T1000 (cell line): Measurements from ENCODE around the gene ASXL1.
"Not testable (repeated sequence)": the region's sequence is repeated elsewhere in the genome, so short reads cannot be mapped to it uniquely, and the experiment has no call there.

Experiments
- DNase-seq: peaks from one replicate; lab custom pipeline; 2025; ENCODE audit warnings: mixed read lengths; lab: John Stamatoyannopoulos, UW

ASXL1 gene

DNA sequence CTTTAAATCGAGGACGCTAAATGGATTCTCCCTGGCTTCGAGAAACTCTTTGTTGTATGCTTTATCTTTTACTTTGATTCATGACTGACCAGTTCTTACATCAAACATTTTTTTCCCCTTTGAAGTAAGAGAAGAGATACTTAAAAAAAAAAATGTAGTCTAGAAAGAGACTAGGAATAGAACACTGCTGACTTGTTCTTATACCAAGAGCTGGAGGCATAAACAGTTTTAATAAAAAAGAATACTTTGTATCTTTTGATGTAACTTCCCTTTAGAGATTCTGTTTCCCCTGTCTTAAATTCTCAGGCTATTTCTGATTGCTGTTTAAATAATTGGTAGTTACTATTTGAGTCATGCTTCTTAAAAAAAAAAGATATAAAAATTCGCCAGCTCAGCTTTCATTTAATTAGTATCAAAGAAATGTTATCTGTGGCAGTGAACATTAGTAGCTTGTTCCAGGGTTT lies 4.8 kb downstream of the ASXL1 start:
- no peak for DNase-seq

DNA sequence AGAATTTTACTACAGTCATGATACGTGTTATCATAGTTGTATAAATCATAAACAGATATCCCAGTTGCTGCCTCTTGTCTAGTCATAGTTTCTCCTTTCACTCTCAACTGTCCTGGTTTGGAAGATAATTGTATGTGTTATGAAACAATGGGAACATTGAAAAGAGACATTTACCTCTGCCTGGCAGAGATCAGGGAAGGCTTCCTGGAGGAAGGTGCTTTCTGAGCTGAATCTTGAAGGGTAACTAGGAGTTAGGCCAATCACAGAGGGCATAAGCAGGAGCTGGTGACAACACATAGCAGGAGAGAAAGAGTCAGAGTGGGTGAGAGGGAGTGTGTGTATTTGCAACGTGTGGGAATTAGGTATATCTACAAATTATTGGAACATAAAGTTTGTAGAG lies 5.4 kb downstream of the ASXL1 start:
- no peak for DNase-seq

DNA sequence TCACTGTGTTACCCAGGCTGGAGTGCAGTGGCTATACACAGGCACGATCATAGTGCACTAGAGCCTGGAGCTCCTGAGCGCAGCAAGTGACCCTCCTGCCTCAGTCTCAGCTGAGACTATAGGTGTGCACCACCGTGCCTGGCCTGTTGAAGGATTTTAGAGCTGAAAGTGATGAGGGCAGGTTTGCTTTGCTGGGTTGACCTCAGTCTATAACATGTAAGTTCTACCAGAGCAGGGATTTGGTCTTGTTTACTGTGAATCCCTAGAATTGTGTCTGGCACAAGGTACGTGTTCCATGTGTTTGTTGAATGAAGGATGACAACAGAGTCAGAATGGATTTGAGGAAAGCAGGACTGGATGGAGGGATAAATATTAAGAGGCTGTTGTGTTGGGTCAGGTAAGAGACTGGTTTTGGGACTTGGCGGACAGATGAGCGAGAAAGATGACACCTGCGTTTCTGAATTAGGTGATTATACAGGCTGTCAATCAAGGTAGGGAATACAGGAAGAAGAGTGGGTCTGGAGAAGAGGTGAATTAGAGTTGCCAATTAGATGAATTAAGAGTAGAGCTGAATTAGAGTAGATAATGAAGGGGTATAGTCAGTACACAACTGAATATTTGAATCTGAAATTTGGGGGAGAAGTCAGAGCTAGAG lies 6.5 kb downstream of the ASXL1 start:
- no peak for DNase-seq

DNA sequence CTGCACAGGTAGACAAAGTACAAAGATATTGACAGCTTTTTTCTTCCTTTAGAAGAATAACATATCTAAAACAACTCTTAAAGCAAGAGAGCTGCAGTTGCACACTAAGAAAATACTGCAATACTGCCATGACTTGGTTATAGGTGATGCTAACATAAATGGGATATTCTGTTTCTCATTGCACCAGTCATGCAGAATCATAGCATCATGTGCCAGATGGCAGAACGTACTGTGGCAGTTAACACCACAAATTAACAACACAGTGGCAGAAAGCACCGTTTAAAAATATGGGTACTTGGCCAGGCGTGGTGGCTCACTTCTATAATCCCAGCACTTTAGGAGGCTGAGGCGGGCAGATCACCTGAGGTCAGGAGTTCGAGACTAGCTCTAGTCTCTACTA lies 7.4 kb downstream of the ASXL1 start:
- no peak for DNase-seq

DNA sequence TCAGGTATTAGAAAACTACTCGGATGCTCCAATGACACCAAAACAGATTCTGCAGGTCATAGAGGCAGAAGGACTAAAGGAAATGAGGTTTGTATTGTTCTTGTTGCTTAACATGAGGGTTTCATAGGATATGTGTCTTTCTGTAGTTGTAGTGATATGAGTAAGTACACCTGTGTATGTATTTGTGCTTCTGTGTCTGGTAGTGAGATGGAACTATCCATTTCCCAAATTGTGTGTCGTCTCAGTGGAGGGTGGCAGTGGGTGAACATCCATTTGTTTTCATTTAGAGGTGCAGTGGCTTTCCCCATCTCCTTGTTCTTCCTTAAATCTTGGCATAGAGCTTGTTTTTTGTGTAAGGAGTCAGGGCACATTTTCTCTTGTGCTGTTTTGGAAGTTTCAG lies 8.2 kb downstream of the ASXL1 start:
- no peak for DNase-seq

DNA sequence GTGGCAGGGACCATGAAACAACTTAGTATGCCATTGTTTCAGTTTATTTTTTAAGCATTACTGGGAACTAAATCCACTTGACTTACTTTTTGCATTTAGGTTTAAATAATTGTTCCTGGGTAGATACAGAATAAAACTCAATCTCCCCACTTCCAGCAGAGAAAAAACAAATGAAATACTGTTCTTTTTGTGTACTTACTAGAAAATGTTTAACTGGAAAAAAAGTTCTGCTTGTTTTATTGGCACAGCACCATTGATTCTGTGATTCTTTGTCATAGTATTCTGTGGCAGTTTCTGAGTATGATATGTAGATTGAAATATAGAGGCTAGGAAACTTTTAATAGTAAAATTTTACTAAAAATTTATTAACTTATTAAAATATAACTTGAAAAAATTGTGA lies 10.2 kb downstream of the ASXL1 start:
- no peak for DNase-seq

DNA sequence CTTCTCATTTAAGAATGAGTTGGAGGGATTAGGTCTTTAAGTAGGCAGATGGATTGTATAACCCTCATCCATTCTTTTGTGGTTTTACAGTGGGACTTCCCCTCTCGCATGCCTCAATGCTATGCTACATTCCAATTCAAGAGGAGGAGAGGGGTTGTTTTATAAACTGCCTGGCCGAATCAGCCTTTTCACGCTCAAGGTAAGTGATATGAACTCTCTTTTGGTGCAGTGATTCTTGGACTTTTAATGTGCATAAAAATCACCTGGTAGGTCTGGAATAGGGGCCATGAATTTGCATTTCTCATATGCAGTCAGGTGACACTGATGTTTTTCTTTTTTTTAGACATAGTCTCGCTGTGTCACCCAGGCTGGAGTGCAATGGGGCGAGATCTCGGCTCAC lies 10.8 kb downstream of the ASXL1 start:
- DNase-seq = no peak

DNA sequence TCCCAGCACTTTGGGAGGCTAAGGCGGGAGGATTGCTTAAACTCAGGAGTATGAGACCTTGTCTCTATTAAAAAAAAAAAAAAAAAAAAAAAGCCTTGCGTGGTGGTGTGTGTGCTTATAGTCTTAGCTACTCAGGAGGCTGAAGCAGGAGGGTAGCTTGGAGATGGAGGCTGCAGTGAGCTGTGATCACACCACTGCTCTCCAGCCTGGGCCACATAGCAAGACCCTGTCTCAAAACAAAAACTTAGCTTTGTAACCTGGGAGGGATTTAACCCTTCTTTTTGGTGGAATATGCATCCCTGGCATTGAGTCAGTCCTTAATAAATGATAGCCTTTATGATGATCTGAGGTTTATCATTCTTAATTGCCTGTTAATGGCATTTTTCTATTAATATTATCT lies 12.8 kb downstream of the ASXL1 start:
- DNase-seq = no peak

DNA sequence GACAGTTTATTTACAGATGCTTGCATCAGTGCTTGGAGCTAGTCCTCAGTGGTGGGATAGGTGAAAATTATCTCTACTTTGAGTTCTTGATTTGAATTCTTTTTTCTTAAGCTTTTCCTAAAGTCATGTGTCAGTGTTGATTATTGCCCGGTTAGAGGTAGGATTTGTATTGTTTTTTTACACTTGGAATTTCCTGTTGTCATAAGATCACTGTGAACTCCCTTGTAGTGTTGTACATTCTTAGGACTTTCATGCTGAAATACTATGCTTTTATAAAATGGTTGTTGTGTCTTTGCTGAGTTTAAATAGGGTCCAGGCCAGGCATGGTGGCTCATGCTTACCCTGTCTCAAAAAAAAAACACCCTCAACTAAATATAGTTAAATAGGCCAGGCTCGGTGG lies 20.3 kb downstream of the ASXL1 start:
- no peak for DNase-seq

DNA sequence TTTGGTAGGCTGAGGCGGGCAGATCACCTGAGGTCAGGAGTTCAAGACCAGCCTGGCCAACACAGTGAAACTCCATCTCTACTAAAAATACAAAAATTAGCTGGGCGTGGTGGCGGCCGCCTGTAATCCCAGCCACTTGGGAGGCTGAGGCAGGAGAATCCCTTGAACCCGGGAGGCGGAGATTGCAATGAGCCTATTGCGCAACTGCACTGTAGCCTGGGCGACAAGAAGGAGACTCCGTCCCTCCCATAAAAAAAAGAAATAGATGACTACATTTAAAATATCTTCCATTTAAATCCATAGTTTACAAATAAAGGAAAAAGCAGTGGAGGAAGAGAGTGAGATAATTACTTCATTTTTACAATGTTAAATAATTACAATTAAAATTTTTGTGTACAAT lies 21.9 kb downstream of the ASXL1 start:
- DNase-seq = not testable (repeated sequence)

DNA sequence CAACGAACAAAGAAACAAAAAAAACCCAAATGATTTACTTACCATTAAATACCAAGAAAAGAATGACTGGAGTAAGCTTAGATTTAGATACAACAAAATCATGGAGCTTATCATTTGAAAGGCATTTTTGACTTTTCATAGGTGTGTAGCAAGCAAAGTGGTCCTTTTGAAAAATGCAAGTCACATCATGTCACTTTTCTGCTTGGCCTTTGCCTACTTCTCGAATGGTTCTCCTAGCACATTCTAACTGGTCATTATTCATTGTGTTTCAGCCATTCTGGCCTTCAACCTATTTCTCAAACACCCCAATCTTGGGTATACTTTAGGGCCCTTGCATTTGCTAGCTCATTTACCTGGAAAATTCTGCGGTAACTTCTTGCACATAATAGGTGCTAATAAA lies 22.6 kb downstream of the ASXL1 start:
- no peak for DNase-seq

DNA sequence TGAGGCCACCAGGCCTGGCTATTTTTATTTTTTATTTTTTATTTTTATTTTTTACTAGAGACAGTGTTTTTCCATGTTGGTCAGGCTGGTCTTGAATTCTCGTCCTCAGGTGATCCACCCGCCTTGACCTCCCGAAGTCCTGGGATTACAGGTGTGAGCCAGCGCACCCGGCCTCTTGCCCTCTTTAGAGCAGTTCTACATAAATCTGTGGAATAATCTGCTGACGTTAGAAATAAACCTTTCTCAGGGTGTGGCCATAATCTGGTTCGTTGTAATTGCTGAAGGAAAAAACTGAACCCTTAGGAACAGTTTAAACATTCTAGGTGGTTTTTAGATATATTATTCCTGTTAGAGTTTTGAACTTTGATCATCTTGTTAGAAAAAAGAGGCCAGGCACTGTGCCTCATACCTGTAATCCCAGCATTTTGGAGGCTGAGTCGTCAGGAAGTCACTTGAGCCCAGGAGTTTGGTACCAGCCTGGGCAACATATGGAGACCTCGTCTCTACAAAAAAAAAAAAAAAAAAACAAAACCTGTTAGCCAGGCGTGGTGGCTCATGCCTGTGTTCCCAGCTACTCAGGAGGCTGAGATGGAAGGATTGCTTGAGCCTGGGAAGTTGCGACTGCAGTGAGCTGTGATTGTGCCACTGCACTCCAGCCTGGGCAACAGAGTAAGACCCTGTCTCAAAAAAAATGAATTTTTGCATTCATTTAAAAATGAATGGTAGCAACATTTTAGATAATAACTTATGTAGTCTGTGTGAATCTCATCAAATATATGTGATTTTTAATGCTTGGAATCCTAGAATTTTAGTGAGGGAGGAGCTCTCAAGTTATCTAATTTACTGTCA lies 24.2 kb downstream of the ASXL1 start:
- no peak for DNase-seq

DNA sequence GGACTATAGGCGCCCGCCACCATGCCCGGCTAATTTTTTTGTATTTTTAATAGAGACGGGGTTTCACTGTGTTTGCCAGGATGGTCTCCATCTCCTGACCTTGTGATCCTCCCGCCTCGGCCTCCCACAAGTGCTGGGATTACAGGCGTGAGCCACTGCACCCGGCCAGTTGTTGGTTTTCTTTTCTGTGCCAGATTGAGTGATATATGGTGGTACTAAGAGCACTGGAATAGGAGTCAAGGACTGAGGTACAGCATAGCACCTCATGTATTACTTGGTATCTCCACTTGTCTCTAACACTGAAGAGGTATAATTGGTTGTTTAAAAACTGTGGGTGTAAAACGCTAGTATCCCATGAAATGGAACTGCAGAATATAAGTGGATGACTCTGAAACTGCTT lies 25.3 kb downstream of the ASXL1 start:
- not testable (repeated sequence) for DNase-seq

DNA sequence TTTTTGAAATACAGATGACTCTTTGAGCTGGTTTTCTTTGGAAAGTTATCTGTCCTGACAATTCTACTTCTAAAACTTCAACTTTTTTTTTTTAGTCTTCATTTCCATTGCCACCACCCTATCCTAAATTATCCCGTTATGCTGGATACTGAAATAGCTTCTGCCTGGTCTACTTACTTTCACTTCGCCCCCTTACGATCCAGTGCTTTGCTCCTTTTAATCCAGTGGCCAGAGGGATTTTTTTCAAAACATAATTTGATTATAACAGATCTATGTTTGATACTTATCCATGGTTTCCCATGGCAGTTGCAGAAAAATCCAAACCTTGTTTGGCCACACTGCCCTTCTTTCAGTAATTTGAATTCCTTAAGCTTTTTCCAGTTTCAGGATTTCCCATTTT lies 27.4 kb downstream of the ASXL1 start:
- no peak for DNase-seq

DNA sequence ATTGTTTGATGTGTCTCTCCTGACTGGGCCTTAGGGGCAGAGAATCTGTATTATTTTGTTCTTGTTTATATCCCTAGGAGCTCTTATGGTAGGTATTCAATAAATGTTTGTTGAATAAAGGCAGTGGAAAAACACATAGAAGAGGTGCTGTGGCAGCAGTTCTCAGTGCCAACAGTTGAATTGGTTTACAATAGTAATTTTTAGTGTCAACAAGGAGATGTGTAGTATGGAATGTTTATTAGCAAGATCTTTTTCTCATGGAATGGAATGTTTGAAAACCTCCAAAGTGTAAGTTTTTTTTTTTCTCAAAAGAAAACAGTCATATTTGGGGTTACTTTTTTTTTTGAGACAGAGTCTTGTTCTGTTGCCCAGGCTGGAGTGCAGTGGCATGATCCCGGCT lies 28.0 kb downstream of the ASXL1 start:
- no peak for DNase-seq

DNA sequence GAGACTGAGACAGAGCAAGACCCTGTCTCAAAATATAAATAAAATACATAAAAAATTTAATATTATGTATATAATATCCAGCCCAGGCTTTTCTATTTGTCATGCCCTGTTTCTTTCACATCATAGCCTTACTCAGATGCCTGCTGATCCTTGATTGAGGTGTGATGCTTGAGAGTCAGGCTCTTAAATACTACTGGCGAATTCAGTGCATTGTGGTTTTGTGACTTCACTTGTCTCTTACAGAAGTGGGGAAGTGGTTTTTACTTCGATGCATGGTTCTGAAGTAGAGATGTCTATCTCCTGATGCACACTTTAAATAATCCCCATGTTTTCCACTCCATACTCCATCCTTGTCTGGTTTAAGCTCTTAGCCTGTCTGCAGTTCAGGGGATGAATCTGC lies 29.1 kb downstream of the ASXL1 start:
- DNase-seq = no peak

DNA sequence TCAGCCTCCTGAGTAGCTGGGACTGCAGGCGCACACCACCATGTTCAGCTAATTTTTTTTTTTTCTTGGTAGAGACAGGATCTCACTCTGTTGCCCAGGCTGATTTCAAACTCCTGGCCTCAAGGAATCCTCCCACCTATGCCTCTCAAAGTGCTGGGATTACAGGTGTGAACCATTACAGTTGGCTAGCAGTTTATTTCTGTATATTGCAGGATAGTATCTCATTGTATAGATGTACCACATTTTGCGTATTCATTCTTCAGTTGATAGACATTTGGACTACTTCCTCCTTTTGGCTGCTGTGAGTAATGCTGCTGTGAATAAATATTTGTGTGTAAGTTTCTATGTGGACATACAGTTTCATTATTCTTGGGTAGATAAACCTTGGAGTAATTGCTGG lies 32.9 kb downstream of the ASXL1 start:
- no peak for DNase-seq

DNA sequence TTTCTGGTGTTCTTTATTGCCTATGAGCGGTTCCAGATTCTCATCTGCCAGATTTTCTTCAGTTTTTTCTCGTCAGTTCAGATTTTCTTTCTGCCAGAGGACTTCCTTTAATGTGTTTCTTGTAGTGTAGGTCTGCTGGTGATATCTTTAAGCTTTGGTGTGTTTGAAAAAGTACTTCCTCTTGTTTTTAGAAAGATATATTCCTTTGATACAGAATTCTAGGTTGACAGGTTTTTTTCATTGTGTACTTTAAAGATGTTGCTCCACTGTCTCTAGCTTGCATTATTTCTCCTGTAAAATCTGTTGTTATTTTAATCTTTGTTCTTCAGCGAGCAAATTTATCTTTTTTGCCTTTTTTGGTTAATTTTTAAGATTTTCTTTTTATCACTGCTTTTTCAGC lies 36.9 kb downstream of the ASXL1 start:
- no peak for DNase-seq

DNA sequence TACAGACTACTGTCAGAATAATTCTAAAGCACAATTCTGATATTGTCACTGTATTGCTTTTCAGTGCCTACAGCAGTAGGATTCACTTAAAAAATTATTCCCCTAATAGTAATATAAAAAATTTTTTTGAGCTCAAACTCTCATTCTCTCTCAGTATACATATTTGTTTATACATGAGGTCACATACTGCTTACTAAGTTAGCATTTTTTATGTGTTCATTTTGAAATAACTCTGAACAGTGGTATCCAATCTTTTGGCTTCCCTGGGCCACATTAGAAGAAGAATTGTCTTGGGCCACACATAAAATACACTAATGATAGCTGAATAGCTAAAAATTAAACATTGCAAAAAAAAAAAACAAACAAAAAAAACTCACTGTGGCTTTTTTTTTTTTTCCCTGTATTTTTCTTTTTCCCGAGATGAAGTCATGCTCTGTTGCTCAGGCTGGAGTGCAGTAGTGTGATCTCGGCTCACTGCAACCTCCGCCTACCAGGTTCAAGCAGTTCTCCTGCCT lies 38.6 kb downstream of the ASXL1 start:
- DNase-seq = no peak

DNA sequence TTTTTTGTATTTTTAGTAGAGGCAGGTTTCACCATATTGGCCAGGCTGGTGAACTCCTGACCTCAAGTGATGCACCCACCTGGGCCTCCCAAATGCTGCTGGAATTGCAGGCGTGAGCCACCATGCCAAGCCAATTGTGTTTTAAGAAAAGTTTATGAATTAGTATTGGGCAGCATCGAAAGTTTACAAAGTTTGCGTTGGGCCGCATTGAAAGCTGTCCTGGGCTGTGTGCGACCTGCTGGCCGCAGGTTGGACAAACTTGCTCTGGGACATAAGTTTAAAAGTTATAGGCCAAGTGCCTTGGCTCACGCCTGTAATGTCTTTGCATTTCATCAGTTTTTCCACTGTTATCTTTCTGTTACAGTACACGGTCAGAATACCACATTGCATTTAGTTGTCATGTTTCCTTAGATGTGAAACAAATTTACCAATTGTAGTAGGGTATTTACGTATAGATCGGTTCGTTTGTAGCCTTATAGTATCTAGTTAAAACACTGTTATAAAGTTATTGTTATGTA lies 39.5 kb downstream of the ASXL1 start:
- DNase-seq = no peak

DNA sequence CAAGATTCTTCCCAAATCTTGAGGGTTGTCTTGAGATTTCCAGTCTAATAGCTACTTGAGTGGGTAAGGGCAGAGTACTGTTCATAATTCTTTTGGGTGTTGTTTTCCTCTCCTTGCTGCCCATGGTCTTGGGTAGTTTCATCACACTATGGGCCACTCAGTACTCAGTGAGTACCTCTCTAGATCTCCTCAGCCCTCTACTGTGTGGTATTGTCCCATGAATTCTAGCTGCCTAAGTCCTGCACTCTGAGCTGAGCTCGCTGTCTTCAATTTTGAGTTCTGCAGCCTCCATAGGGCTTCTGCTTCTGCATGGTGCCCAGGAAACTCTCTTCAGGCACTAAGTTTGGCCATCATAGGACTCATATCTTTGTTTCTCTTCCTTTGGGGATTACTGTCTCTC lies 42.3 kb downstream of the ASXL1 start:
- DNase-seq = no peak

DNA sequence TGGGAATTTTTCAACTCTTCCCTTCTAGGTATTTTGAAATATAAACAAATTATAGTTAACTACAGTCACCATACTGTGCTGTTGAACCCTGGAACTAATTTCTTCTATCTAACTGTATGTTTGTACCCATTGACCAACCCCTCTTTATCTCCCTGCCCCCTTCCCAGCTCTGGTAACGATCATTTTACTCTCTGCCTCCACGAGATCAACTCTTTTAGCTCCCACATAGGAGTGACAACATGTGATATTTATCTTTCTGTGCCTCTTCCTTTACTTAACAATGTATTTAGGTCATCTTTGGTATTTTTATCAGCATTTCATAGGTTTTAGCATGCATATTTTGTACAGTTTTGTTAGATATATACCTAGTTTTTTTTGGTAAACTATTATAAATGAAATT lies 45.9 kb downstream of the ASXL1 start:
- no peak for DNase-seq

DNA sequence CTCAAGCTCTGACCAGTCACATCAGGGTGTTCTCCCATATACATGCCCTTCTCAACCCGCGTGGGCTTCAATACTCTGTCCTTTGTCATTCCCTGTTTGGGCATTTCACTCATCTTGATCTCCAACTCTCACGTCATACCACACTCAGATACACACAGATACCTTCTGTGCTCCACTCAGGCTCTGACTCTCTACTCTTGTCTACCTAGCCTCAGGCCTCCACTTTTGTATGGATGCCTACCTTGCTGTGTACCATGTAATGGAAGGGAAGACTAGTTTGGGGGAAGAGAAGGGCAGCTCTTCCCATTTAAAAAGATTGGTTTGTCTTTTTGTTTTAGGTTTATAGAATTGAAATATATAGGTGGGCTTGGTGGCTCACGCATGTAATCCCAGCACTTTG lies 48.6 kb downstream of the ASXL1 start:
- DNase-seq = no peak
